Ishikawa (cell line): ENCODE results near the gene TNFRSF4.

Source experiments
- CEBPB ChIP-seq: IDR thresholded peaks from 2 replicates; pipeline ENCODE4 v1.6.1; 2012
- CREB1 ChIP-seq: IDR thresholded peaks from 2 replicates; pipeline ENCODE4 v1.6.1; 2012; ENCODE audit warnings: low read depth
- EGR1 ChIP-seq: IDR thresholded peaks from 2 replicates; pipeline ENCODE4 v1.6.1; 2012
- EP300 ChIP-seq: IDR thresholded peaks from 2 replicates; pipeline ENCODE4 v1.6.1; 2012; ENCODE audit warnings: borderline replicate concordance
- FOXM1 ChIP-seq: IDR thresholded peaks from 2 replicates; pipeline ENCODE4 v1.6.1; 2012; ENCODE audit warnings: low read depth, borderline replicate concordance
- NFIC ChIP-seq: IDR thresholded peaks from 2 replicates; pipeline ENCODE4 v1.6.1; 2012
- RAD21 ChIP-seq: IDR thresholded peaks from 2 replicates; pipeline ENCODE4 v1.6.1; 2012; ENCODE audit warnings: low read depth
- TAF1 ChIP-seq: IDR thresholded peaks from 2 replicates; pipeline ENCODE4 v1.6.1; 2012; ENCODE audit warnings: low read depth, mild to moderate bottlenecking
- TEAD4 ChIP-seq: IDR thresholded peaks from 2 replicates; pipeline ENCODE4 v1.6.1; 2012
- YY1 ChIP-seq: IDR thresholded peaks from 2 replicates; pipeline ENCODE4 v1.6.1; 2012; ENCODE audit warnings: low read depth
- ZBTB7A ChIP-seq: IDR thresholded peaks from 2 replicates; pipeline ENCODE4 v1.6.1; 2012; ENCODE audit warnings: low read depth
- TF ChIP-seq, protein P1 (sequence below): IDR thresholded peaks from 2 replicates; pipeline ENCODE4 v1.6.1; 2012
- TF ChIP-seq, protein P2 (sequence below): IDR thresholded peaks from 2 replicates; pipeline ENCODE4 v1.6.1; 2012
- TF ChIP-seq, protein P3 (sequence below): IDR thresholded peaks from 2 replicates; pipeline ENCODE4 v1.6.1; 2012; ENCODE audit warnings: low read depth, mild to moderate bottlenecking

DNA sequence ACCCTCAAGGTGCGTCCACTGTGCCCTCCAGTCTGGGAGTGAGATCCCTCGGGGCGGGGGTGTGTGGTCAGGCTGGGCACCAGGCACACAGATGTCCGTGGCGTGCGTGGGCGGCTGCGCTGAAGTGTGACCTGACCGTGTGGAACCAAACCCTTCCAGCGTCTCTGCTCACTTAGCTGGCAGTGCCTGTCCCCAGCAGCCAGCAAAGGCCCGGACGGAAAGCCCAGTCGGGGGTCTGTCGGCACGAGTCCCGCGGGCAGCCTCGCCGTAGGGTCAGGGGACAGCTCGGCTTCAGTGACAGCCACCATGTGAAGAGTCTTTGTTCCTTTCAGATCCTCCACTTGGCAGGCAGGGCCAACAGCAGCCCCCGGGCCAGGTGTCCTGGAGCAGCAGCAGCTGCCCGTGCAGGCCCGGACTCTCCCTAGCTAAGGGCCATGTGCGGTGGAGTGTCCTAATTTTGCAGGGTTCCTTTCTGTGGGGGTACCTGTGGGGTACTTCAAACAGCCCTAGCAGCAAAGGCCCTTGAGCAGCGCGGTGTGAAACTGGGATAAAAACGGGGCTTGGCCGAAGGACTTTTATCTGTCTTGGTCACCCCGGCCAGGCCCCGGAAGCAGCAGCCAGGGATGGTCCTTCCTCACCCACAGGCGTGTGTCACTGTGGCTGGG, 28.7 kb downstream of the TNFRSF4 start:
- TF ChIP-seq EGR1 (peak; percentile 95), NFIC (no peak), EP300 (no peak), RAD21 (no peak), YY1 (no peak), CREB1 (no peak), CEBPB (no peak), TEAD4 (no peak), FOXM1 (no peak), TAF1 (no peak), ZBTB7A (no peak)
- TF ChIP-seq, protein P1, sequence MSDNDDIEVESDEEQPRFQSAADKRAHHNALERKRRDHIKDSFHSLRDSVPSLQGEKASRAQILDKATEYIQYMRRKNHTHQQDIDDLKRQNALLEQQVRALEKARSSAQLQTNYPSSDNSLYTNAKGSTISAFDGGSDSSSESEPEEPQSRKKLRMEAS, result no peak
- TF ChIP-seq, protein P2, sequence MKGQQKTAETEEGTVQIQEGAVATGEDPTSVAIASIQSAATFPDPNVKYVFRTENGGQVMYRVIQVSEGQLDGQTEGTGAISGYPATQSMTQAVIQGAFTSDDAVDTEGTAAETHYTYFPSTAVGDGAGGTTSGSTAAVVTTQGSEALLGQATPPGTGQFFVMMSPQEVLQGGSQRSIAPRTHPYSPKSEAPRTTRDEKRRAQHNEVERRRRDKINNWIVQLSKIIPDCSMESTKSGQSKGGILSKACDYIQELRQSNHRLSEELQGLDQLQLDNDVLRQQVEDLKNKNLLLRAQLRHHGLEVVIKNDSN, result no peak
- TF ChIP-seq, protein P3, sequence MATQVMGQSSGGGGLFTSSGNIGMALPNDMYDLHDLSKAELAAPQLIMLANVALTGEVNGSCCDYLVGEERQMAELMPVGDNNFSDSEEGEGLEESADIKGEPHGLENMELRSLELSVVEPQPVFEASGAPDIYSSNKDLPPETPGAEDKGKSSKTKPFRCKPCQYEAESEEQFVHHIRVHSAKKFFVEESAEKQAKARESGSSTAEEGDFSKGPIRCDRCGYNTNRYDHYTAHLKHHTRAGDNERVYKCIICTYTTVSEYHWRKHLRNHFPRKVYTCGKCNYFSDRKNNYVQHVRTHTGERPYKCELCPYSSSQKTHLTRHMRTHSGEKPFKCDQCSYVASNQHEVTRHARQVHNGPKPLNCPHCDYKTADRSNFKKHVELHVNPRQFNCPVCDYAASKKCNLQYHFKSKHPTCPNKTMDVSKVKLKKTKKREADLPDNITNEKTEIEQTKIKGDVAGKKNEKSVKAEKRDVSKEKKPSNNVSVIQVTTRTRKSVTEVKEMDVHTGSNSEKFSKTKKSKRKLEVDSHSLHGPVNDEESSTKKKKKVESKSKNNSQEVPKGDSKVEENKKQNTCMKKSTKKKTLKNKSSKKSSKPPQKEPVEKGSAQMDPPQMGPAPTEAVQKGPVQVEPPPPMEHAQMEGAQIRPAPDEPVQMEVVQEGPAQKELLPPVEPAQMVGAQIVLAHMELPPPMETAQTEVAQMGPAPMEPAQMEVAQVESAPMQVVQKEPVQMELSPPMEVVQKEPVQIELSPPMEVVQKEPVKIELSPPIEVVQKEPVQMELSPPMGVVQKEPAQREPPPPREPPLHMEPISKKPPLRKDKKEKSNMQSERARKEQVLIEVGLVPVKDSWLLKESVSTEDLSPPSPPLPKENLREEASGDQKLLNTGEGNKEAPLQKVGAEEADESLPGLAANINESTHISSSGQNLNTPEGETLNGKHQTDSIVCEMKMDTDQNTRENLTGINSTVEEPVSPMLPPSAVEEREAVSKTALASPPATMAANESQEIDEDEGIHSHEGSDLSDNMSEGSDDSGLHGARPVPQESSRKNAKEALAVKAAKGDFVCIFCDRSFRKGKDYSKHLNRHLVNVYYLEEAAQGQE, result no peak
